GM15510 (cell line): Measurements from ENCODE around the gene ZNF195.

Experiments used
- POLR2A ChIP-seq: IDR thresholded peaks from 3 replicates; pipeline ENCODE4 v1.6.1; 2011; ENCODE audit warnings: borderline replicate concordance; ENCODE audit not compliant: insufficient read length; ENCODE audit errors: extremely low read depth

Gene ZNF195

GRCh38 chr11:3356858-3357257, 22.1 kb downstream of the ZNF195 start:
- no peak for TF ChIP-seq POLR2A

DNA sequence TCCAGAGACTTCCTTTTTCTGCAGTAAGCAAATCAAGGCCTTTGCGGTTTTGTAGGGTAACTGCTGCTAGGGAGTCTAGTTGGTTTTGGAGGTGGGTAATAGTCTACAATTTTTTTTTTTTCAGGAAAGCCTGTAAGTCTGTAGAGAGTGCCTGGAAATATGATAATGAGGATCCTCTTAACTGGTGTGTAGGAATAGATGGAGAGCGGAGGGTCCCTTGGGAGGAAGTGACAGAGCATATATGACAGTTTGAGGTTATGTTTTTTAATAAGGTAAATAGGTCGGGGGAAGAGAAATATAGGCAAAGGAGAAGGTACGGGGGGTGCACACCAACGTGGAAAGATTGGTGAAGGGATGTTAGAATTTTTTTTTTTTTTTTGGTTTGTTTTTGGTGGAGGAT, 25.9 kb downstream of the ZNF195 start:
- no peak for TF ChIP-seq POLR2A

DNA sequence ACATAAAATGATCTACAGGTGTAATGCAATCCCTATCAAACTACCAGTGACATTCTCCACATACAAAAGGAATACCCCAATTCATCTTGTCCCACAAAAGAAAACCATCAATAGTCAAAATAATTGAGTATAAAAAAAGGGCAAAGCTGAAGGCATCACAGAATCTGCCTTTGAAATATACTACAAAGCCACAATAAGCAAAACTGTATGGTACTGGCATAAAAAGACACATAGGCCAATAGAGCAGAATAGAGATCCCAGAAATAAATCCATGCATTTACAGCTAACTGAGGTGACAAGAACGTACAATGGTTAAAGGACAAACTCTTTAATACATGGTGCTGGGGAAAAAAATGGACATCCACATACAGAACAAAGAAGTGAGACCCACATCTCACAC, 31.8 kb downstream of the ZNF195 start:
- no peak for TF ChIP-seq POLR2A

GRCh38 chr11:3346587-3346986, 32.4 kb downstream of the ZNF195 start:
- no peak for TF ChIP-seq POLR2A

DNA sequence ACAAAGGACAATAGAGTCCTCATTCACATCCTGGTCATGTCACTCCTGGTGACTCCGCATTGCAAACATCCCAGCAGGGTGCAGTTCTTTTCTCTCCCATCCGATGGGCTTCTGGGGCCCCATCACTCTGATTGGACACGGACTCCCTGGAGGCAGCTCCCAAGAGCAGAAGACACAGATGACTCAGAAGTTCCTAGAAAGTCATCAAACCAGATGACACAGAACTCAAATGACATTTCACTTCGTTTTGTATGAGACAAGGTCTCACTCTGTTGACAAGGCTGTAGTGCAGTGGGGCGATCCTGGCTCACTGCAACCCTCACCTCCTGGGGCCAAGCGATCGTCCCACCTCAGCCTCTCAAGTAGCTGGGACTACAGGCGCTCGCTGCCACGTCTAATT, 33.2 kb downstream of the ZNF195 start:
- no peak for TF ChIP-seq POLR2A

GRCh38 chr11:3344327-3345174, 34.4 kb downstream of the ZNF195 start:
- TF ChIP-seq POLR2A, result no peak

- no peak for TF ChIP-seq POLR2A
Measured at GRCh38 chr11:3342709-3343108, 36.2 kb downstream of the ZNF195 start.

DNA sequence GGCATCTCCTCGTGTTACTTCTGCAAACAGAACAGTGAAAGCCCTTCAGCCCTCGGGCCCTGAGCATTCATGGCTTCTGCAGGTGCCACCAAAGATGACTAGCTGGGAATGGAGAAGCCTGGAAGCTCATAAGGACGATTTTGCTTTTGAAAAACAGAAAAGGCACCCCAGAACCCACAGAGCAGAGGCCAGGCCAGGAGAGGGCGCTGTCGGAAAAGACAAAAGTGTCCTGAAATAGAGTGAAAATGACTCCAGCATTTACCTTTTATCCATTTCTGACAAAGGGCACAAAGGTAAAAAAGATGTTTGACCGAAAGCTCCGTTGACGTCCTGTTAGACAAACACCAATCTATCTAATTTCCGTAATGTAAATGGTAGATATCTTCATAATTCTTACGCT, 37.6 kb downstream of the ZNF195 start:
- TF ChIP-seq POLR2A, result no peak

DNA sequence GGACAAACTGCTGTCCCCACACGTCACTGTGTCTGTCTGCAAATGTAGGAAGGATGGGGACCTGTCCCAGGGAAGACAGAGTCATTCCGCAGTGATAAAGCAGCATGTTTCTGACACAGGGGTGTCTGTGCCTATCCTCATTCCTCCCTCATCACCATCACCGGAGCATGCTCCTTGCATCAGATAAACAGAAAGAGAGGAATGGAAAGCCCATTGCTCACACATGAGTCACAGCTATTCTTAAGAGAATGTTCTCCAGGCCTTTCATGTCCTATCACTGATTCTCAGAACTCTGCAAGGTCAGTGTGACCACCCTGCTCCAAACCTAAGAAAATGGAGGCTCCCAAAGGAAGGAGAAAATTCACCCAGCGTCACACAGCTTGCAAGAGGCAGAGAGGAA, 38.9 kb downstream of the ZNF195 start:
- TF ChIP-seq POLR2A, result no peak

- TF ChIP-seq POLR2A, result no peak
Measured at GRCh38 chr11:3339340-3339624, 39.7 kb downstream of the ZNF195 start.

DNA sequence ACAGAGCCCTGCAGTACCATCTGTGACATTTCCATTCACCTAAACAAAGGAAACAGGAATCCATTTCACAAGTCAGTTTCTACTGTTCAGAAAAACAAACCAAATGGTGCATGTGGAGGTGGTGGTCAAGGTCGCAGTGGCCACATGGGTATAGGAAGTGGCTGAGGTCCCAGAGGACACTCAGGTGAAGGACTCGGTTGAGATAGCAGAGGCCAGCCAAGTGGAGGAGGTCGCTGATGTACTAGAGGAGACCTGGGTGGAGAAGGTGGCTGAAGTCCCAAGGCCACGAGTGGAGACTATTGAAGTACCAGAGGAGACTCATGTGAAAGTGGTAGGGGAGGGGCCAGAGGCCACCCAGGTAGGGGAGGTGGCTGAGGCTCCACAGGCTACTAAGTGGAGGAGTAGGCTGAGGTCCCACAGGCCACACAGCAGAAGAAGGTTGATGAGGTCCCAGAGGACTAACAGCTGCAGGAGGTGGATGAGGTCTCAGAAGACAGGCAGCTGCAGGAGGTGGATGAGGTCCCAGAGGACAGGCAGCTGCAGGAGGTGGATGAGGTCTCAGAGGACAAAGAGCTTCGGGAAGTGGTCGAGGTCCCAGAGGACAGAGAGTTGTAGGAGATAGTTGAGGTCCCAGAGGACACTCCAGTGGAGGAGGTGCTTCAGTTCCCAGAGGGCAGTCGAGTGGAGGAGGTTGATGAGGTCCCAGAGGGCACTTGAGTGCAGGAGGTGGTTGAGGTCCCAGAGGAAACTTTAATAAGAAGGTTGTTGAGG, 40.2 kb downstream of the ZNF195 start:
- no peak for TF ChIP-seq POLR2A
